OCI-LY1 (cell line): ENCODE results near the gene BCKDK.
"Not testable (repeated sequence)": the region's sequence is repeated elsewhere in the genome, so short reads cannot be mapped to it uniquely, and the experiment has no call there.

Experiments used
- H2AFZ ChIP-seq: fragments of 200-600 bp; sonication (generic), shearing (Covaris generic); 2 replicates; pipeline ENCODE4 v1.6.0; 2014; ENCODE audit warnings: antibody characterized with exemption, mild to moderate bottlenecking, low read length
- H3F3A ChIP-seq: fragments of 200-600 bp; sonication (generic), shearing (Covaris generic); 2 replicates; pipeline ENCODE4 v1.6.0; 2014; ENCODE audit warnings: mild to moderate bottlenecking, antibody characterized with exemption, low read length, moderate library complexity; ENCODE audit not compliant: insufficient read depth
- H3K27ac ChIP-seq: fragments of 200-600 bp; sonication (generic); 2 replicates; pipeline ENCODE4 v1.5.1; 2014; ENCODE audit warnings: low read length, mixed run types, mild to moderate bottlenecking, low read depth; ENCODE audit not compliant: poor library complexity, severe bottlenecking
- H3K27me3 ChIP-seq: fragments of 200-600 bp; sonication (generic); 2 replicates; pipeline ENCODE4 v1.6.0; 2014; ENCODE audit warnings: antibody characterized with exemption, mild to moderate bottlenecking, low read length, moderate library complexity; ENCODE audit not compliant: insufficient read depth
- H3K36me3 ChIP-seq: fragments of 200-600 bp; sonication (generic); 2 replicates; pipeline ENCODE4 v1.6.1; 2014; ENCODE audit warnings: mild to moderate bottlenecking, antibody characterized with exemption, low read length, moderate library complexity, mixed read lengths; ENCODE audit not compliant: insufficient read depth
- H3K4me1 ChIP-seq: fragments of 200-600 bp; sonication (generic); 2 replicates; pipeline ENCODE4 v1.5.1; 2014; ENCODE audit warnings: mild to moderate bottlenecking, low read length, moderate library complexity; ENCODE audit not compliant: insufficient read depth, severe bottlenecking
- H3K4me2 ChIP-seq: fragments of 200-600 bp; sonication (generic), shearing (Covaris generic); 2 replicates; pipeline ENCODE4 v1.6.1; 2014; ENCODE audit warnings: low read length
- H3K4me3 ChIP-seq: fragments of 200-600 bp; sonication (generic); 2 replicates; pipeline ENCODE4 v1.5.1; 2014; ENCODE audit warnings: low read length, low read depth, mild to moderate bottlenecking, mixed read lengths; ENCODE audit not compliant: poor library complexity, severe bottlenecking
- H3K79me2 ChIP-seq: fragments of 200-600 bp; shearing (Covaris generic); 2 replicates; pipeline ENCODE4 v1.6.1; 2016; ENCODE audit warnings: mixed run types, low read length, mixed read lengths; ENCODE audit not compliant: insufficient read depth
- H3K9ac ChIP-seq: fragments of 200-600 bp; sonication (generic), shearing (Covaris generic); 2 replicates; pipeline ENCODE4 v1.6.1; 2014; ENCODE audit warnings: mild to moderate bottlenecking, low read length, mixed read lengths
- H3K9me2 ChIP-seq: fragments of 200-600 bp; sonication (generic), shearing (Covaris generic); 2 replicates; pipeline ENCODE4 v1.6.1; 2014; ENCODE audit warnings: low read depth, mild to moderate bottlenecking, low read length, mixed read lengths
- H3K9me3 ChIP-seq: fragments of 200-600 bp; shearing (Covaris generic); 2 replicates; pipeline ENCODE4 v1.6.1; 2014; ENCODE audit warnings: low read length, mixed read lengths
- H4K20me1 ChIP-seq: fragments of 200-600 bp; sonication (generic), shearing (Covaris generic); 2 replicates; pipeline ENCODE4 v1.6.0; 2016; ENCODE audit warnings: mild to moderate bottlenecking, low read length; ENCODE audit not compliant: insufficient read depth
- CTCF ChIP-seq: fragments of 200-600 bp; sonication (generic), shearing (Covaris generic); IDR thresholded peaks from 2 replicates; pipeline ENCODE4 v1.5.1; 2017; ENCODE audit warnings: mild to moderate bottlenecking, antibody characterized with exemption, low read length, moderate library complexity, mixed read lengths
- EZH2 ChIP-seq: fragments of 200-600 bp; sonication (generic), shearing (Covaris generic); IDR thresholded peaks from 2 replicates; pipeline ENCODE4 v1.8.0; 2017; ENCODE audit warnings: borderline replicate concordance, mixed run types, mild to moderate bottlenecking, antibody characterized with exemption, low read length, moderate library complexity, mixed read lengths

The BCKDK gene

GRCh38 chr16:31138621-31139578 lies 30.7 kb downstream of the BCKDK start:
- H3K4me3 ChIP-seq = no peak overlapping the region
- no peaks in the 10 kb centered on the region for H3F3A ChIP-seq
- H3K36me3 ChIP-seq = no peaks in the 10 kb centered on the region
- H3K4me2 ChIP-seq = no peak overlapping the region
- H4K20me1 ChIP-seq = no peaks in the 10 kb centered on the region
- H3K79me2 ChIP-seq = no peaks in the 10 kb centered on the region
- H3K4me1 ChIP-seq = peaks cover 10% of the 10 kb centered on the region
- H3K9me2 ChIP-seq = no peaks in the 10 kb centered on the region
- no peak overlapping the region for H3K9ac ChIP-seq
- peaks cover 8% of the 10 kb centered on the region; the same call in 1 of the 2 replicates for H3K27me3 ChIP-seq
- no peak overlapping the region for H2AFZ ChIP-seq
- H3K27ac ChIP-seq = no peak overlapping the region
- TF ChIP-seq CTCF (no peak), EZH2 (no peak)
- H3K9me3 ChIP-seq = no peaks in the 10 kb centered on the region

- H3F3A ChIP-seq, H3K9me2 ChIP-seq, H3K79me2 ChIP-seq, H3K9me3 ChIP-seq, H2AFZ ChIP-seq, H3K4me2 ChIP-seq, H3K4me1 ChIP-seq, H3K36me3 ChIP-seq, H4K20me1 ChIP-seq, H3K4me3 ChIP-seq, H3K27ac ChIP-seq, H3K9ac ChIP-seq, H3K27me3 ChIP-seq: not testable (repeated sequence)
Measured at GRCh38 chr16:31141071-31141469, 32.9 kb downstream of the BCKDK start.

GRCh38 chr16:31141489-31142108 lies 33.4 kb downstream of the BCKDK start:
- no peaks in the 10 kb centered on the region for H3K9me2 ChIP-seq
- peak overlapping the region; percentile 29 for H3K4me3 ChIP-seq
- H3K79me2 ChIP-seq = no peaks in the 10 kb centered on the region
- H3K9me3 ChIP-seq = no peaks in the 10 kb centered on the region
- no peak overlapping the region for H3K27ac ChIP-seq
- no peaks in the 10 kb centered on the region for H3K36me3 ChIP-seq
- H4K20me1 ChIP-seq = no peaks in the 10 kb centered on the region
- H3K27me3 ChIP-seq = peaks cover 1% of the 10 kb centered on the region; the same call in 1 of the 2 replicates
- peak overlapping the region; percentile 51 for H3K4me2 ChIP-seq
- TF ChIP-seq EZH2 = no peak
- no peak for TF ChIP-seq CTCF
- peaks cover 10% of the 10 kb centered on the region for H3K4me1 ChIP-seq
- H3K9ac ChIP-seq = peak overlapping the region; percentile 28; the same call in 1 of the 2 replicates
- H2AFZ ChIP-seq = 0 out of 2 replicates have a peak overlapping the region, but pooled peaks have one; percentile 31
- H3F3A ChIP-seq = no peaks in the 10 kb centered on the region
